HepG2 (cell line): ENCODE measurements around the gene COPZ1. TPM values are rescaled to one million over a fixed set of nuclear protein-coding genes. Genes with fewer than 3 reads are reported as not detected.
A peak's percentile ranks its signal among the peaks of the same experiment; 100 is the strongest.

Experiments used
- ARNT ChIP-seq: fragments of 450-650 bp; IDR thresholded peaks from 2 replicates; pipeline ENCODE4 v1.6.1; 2017
- CC2D1A ChIP-seq: sonication (generic); formaldehyde crosslinking; IDR thresholded peaks from 2 replicates; pipeline ENCODE4 v1.8.1; 2023; ENCODE audit warnings: mild to moderate bottlenecking, missing genetic modification reagents
- HDAC2 ChIP-seq: sonication (generic); formaldehyde crosslinking; IDR thresholded peaks from 2 replicates; pipeline ENCODE4 v1.4.0; 2020; ENCODE audit warnings: missing genetic modification reagents
- KDM5A ChIP-seq: fragments of 200-600 bp; sonication (generic); IDR thresholded peaks from 2 replicates; pipeline ENCODE4 v1.7.0; 2018; ENCODE audit warnings: antibody characterized with exemption, mild to moderate bottlenecking, low read length, borderline replicate concordance
- KDM6A ChIP-seq: IDR thresholded peaks from 2 replicates; pipeline ENCODE4 v1.6.1; 2016; ENCODE audit warnings: low read depth
- LCORL ChIP-seq, 2 experiments: fragments of 450-650 bp in 1 of 2; sonication (generic) in 1 of 2; formaldehyde crosslinking in 1 of 2; IDR thresholded peaks; 2 replicates each; pipeline versions ENCODE4 v1.5.0 to v1.6.1; 2017 to 2020; ENCODE audit warnings: antibody characterized with exemption in 1 of 2, missing genetic modification reagents in 1 of 2
- NFKBIZ ChIP-seq: IDR thresholded peaks from 2 replicates; pipeline ENCODE4 v1.6.1; 2018; ENCODE audit warnings: missing genetic modification reagents, missing compliant biosample characterization
- RARA ChIP-seq: IDR thresholded peaks from 2 replicates; pipeline ENCODE4 v1.6.1; 2016; ENCODE audit warnings: missing genetic modification reagents, missing compliant biosample characterization
- ZKSCAN1 ChIP-seq: fragments of 150-350 bp; IDR thresholded peaks from 2 replicates; pipeline ENCODE4 v1.6.1; 2014; ENCODE audit warnings: low read length
- ZNF138 ChIP-seq: sonication (generic); formaldehyde crosslinking; IDR thresholded peaks from 2 replicates; pipeline ENCODE4 v1.5.0; 2020; ENCODE audit warnings: mild to moderate bottlenecking, low read depth, missing genetic modification reagents
- ZNF207 ChIP-seq: fragments of 450-650 bp; IDR thresholded peaks from 2 replicates; pipeline ENCODE4 v1.6.1; 2016; ENCODE audit warnings: antibody characterized with exemption, borderline replicate concordance
- ZNF235 ChIP-seq: sonication (generic); formaldehyde crosslinking; IDR thresholded peaks from 2 replicates; pipeline ENCODE4 v1.8.1; 2023; ENCODE audit warnings: mild to moderate bottlenecking, missing genetic modification reagents, borderline replicate concordance
- ZNF3 ChIP-seq: IDR thresholded peaks from 2 replicates; pipeline ENCODE4 v1.7.0; 2017; ENCODE audit warnings: inconsistent platforms
- ZNF431 ChIP-seq: sonication (generic); formaldehyde crosslinking; IDR thresholded peaks from 2 replicates; pipeline ENCODE4 v1.9.0; 2022; ENCODE audit warnings: missing genetic modification reagents, low read depth, mild to moderate bottlenecking, borderline replicate concordance
- ZNF816 ChIP-seq: sonication (generic); formaldehyde crosslinking; IDR thresholded peaks from 2 replicates; pipeline ENCODE4 v1.8.0; 2022; ENCODE audit warnings: missing genetic modification reagents, mild to moderate bottlenecking, borderline replicate concordance
- polyA plus RNA-seq, 8 experiments: library from polyadenylated mRNA; depleted of rRNA in 3 of 8; stranded (reverse) in 7 of 8; unstranded in 1 of 8; fragments of >200 nt; fragmentation: Illumina TruSeq in 4 of 8; extraction: Trizol in 4 of 8; gene quantifications; 2 replicates each; pipeline versions ENCODE4 v1.2.1 to v1.2.3, GENCODE V29; 2011 to 2016; ENCODE audit warnings: low read depth in 4 of 8, missing spikeins in 1 of 8, mixed read lengths in 1 of 8; ENCODE audit not compliant: insufficient read depth in 1 of 8
- total RNA-seq, 5 experiments: library from RNA; depleted of rRNA; stranded (reverse); fragments of >200 nt; fragmentation: Illumina TruSeq; extraction: Trizol; gene quantifications; 2 replicates each; pipeline ENCODE4 v1.2.3, GENCODE V29; 2016; ENCODE audit warnings: low read depth in 1 of 5
- TF ChIP-seq, protein P1 (sequence below): IDR thresholded peaks from 2 replicates; pipeline ENCODE4 v1.6.1; 2016
- TF ChIP-seq, protein P2 (sequence below): sonication (generic); formaldehyde crosslinking; IDR thresholded peaks from 2 replicates; pipeline ENCODE4 v1.4.0; 2020; ENCODE audit warnings: mild to moderate bottlenecking, missing genetic modification reagents, borderline replicate concordance
- TF ChIP-seq, protein P3 (sequence below): sonication (generic); formaldehyde crosslinking; IDR thresholded peaks from 2 replicates; pipeline ENCODE4 v1.8.0; 2022; ENCODE audit warnings: mild to moderate bottlenecking, missing genetic modification reagents, borderline replicate concordance
- TF ChIP-seq, protein P4 (sequence below): sonication (generic); formaldehyde crosslinking; IDR thresholded peaks from 2 replicates; pipeline ENCODE4 v1.4.0; 2020; ENCODE audit warnings: mild to moderate bottlenecking, missing genetic modification reagents
- TF ChIP-seq, protein P5 (sequence below): sonication (generic); formaldehyde crosslinking; IDR thresholded peaks from 2 replicates; pipeline ENCODE4 v1.4.0; 2020; ENCODE audit warnings: mild to moderate bottlenecking, low read depth, missing genetic modification reagents
- TF ChIP-seq, protein P6 (sequence below): sonication (generic); formaldehyde crosslinking; IDR thresholded peaks from 2 replicates; pipeline ENCODE4 v1.5.0; 2020; ENCODE audit warnings: missing genetic modification reagents

The COPZ1 gene
- total and polyA plus RNA-seq, 2 of the 13 experiments (the other 11 are each of a cell fraction or from before 2014, with no cell fraction given) = 125 to 184 TPM

DNA sequence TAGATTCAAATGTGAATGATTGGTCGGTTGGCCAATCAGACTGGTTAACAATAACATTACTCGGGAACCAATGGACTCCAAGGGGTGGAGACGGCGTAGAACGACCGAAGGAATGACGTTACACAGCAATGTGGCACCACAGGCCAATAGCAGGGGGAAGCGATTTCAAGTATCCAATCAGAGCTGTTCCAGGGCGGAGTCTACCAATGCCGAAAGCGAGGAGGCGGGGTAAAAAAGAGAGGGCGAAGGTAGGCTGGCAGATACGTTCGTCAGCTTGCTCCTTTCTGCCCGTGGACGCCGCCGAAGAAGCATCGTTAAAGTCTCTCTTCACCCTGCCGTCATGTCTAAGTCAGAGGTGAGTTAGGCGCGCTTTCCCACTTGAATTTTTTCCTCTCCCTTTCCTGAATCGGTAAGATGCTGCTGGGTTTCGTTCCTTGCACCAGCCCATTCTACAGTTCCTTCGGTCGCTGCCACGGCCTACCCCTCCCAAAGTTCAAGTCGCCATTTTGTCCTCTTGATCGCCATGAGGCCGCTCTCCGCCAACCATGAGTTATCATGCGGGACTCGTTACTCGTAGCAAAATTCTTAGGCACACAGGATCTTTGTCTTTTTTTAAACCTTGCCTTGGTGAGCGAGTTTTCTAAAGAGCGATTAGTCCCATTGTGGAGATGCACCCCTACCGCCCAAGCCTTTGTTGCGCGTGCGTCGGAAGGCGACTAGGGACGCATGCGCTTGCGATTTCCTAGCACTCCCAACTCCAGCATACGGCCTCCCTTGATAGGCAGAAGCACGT, 44.3 kb upstream of the COPZ1 start, which contains the start of gene HNRNPA1 (continued):
- TF ChIP-seq KDM5A = peak; percentile 62; the same call in 1 of the 2 replicates
- TF ChIP-seq ZKSCAN1 = no peak
- TF ChIP-seq HDAC2 (CRISPR knock-in tag) = 0 out of 2 replicates have a peak, but pooled peaks have one; percentile 14
- no peak for TF ChIP-seq KDM6A (CRISPR knock-in tag)
- TF ChIP-seq ZNF431 (CRISPR knock-in tag) = no peak
- TF ChIP-seq ZNF3 = no peak
- peak; percentile 66; the same call in 1 of the 2 replicates for TF ChIP-seq ZNF816
- no peak for TF ChIP-seq ZNF235
- TF ChIP-seq, protein P1, sequence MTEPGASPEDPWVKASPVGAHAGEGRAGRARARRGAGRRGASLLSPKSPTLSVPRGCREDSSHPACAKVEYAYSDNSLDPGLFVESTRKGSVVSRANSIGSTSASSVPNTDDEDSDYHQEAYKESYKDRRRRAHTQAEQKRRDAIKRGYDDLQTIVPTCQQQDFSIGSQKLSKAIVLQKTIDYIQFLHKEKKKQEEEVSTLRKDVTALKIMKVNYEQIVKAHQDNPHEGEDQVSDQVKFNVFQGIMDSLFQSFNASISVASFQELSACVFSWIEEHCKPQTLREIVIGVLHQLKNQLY (CRISPR knock-in tag) = no peak
- TF ChIP-seq, protein P2, sequence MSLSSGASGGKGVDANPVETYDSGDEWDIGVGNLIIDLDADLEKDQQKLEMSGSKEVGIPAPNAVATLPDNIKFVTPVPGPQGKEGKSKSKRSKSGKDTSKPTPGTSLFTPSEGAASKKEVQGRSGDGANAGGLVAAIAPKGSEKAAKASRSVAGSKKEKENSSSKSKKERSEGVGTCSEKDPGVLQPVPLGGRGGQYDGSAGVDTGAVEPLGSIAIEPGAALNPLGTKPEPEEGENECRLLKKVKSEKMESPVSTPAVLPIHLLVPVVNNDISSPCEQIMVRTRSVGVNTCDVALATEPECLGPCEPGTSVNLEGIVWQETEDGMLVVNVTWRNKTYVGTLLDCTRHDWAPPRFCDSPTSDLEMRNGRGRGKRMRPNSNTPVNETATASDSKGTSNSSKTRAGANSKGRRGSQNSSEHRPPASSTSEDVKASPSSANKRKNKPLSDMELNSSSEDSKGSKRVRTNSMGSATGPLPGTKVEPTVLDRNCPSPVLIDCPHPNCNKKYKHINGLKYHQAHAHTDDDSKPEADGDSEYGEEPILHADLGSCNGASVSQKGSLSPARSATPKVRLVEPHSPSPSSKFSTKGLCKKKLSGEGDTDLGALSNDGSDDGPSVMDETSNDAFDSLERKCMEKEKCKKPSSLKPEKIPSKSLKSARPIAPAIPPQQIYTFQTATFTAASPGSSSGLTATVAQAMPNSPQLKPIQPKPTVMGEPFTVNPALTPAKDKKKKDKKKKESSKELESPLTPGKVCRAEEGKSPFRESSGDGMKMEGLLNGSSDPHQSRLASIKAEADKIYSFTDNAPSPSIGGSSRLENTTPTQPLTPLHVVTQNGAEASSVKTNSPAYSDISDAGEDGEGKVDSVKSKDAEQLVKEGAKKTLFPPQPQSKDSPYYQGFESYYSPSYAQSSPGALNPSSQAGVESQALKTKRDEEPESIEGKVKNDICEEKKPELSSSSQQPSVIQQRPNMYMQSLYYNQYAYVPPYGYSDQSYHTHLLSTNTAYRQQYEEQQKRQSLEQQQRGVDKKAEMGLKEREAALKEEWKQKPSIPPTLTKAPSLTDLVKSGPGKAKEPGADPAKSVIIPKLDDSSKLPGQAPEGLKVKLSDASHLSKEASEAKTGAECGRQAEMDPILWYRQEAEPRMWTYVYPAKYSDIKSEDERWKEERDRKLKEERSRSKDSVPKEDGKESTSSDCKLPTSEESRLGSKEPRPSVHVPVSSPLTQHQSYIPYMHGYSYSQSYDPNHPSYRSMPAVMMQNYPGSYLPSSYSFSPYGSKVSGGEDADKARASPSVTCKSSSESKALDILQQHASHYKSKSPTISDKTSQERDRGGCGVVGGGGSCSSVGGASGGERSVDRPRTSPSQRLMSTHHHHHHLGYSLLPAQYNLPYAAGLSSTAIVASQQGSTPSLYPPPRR (CRISPR knock-in tag) = 0 out of 2 replicates have a peak, but pooled peaks have one; percentile 39
- TF ChIP-seq ZNF138 (CRISPR knock-in tag) = peak; percentile 92; the same call in 1 of the 2 replicates
- 0 out of 2 replicates have a peak, but pooled peaks have one; percentile 33 for TF ChIP-seq NFKBIZ (CRISPR knock-in tag)
- TF ChIP-seq, protein P3, sequence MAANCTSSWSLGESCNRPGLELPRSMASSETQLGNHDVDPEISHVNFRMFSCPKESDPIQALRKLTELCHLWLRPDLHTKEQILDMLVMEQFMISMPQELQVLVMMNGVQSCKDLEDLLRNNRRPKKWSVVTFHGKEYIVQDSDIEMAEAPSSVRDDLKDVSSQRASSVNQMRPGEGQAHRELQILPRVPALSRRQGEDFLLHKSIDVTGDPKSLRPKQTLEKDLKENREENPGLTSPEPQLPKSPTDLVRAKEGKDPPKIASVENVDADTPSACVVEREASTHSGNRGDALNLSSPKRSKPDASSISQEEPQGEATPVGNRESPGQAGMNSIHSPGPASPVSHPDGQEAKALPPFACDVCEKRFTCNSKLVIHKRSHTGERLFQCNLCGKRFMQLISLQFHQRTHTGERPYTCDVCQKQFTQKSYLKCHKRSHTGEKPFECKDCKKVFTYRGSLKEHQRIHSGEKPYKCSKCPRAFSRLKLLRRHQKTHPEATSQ = no peak
- TF ChIP-seq ARNT = no peak
- TF ChIP-seq, protein P4, sequence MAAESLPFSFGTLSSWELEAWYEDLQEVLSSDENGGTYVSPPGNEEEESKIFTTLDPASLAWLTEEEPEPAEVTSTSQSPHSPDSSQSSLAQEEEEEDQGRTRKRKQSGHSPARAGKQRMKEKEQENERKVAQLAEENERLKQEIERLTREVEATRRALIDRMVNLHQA (CRISPR knock-in tag) = no peak
- no peak for TF ChIP-seq CC2D1A
- TF ChIP-seq, protein P5, sequence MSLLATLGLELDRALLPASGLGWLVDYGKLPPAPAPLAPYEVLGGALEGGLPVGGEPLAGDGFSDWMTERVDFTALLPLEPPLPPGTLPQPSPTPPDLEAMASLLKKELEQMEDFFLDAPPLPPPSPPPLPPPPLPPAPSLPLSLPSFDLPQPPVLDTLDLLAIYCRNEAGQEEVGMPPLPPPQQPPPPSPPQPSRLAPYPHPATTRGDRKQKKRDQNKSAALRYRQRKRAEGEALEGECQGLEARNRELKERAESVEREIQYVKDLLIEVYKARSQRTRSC (CRISPR knock-in tag) = no peak
- no peak for TF ChIP-seq LCORL (IDR thresholded peaks at IDR 0.05)
- TF ChIP-seq LCORL (CRISPR knock-in tag; IDR thresholded peaks at IDR 0.05) = no peak
- TF ChIP-seq, protein P6, sequence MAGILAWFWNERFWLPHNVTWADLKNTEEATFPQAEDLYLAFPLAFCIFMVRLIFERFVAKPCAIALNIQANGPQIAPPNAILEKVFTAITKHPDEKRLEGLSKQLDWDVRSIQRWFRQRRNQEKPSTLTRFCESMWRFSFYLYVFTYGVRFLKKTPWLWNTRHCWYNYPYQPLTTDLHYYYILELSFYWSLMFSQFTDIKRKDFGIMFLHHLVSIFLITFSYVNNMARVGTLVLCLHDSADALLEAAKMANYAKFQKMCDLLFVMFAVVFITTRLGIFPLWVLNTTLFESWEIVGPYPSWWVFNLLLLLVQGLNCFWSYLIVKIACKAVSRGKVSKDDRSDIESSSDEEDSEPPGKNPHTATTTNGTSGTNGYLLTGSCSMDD = no peak; the same call in 1 of the 2 replicates
- TF ChIP-seq ZNF207 = no peak
- no peak for TF ChIP-seq RARA (CRISPR knock-in tag)
